ENCODE measurements around the gene CACUL1.
"Not testable (repeated sequence)": the region's sequence is repeated elsewhere in the genome, so short reads cannot be mapped to it uniquely, and the experiment has no call there.

Gene CACUL1

DNA sequence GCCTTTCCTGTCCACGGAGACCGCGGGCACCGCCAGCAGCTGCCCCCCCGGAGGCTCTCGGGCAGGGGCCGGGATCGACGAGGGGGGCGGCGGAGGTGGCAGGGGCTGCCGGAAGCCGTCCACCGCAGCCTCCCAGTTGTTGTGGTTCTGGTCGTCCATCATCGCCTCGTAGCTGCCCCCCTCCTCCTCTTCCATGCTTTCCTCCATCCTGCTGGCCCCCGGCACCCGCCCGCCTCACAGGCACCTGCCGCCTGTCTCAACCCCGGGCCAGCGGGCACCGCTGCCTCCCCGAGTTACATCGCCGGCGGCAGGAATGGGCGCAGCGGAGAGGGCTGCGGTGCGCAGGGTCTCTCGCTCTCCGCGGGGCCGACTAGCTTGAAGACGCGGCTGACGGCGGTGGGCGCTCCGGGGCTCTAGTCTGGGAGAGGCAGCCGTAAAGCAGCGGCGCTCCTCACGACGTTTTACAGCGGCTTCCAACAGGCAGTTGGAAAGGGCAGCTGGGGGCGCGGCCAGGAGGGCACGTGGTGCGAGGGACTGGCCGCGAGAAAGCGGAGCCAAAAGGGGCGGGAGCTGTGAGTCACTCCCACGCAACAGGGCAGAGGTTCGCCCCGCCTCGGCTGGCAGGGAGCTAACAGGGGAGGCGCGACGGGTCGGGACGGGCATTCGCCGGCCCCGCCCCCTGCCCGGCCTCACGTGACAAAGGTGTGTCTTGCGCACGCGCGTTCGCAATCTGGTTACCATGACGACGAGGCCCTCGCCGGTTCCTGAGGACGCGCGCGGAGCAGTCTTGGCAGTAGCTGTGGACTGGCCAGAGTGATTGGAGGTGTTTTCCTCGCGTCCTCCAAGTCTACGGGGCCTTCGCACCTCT lies at the start of gene CACUL1:
Gene CACUL1 (minus strand): TSS at position 415 of the 868 bp plus-strand sequence. CDS start 208 bp downstream, at position 207.
- H3K4me2 ChIP-seq: peak within 1 kb of the TSS; percentile 83 to 97 (median 94)
- peaks cover 0 to 8% (median 3%) of the 10 kb centered on the region in 11 experiments; a peak in 14 of 22 replicates for H3K9me3 ChIP-seq (replicated peaks in 1 of 11)
- peak within 1 kb of the TSS; percentile 90 to 99 (median 95) for H3K9ac ChIP-seq
- peak within 1 kb of the TSS; percentile 91 to 100 (median 96) for H3K4me3 ChIP-seq
- peaks cover 20 to 35% (median 27%) of the 10 kb centered on the region in 10 experiments for H3K4me1 ChIP-seq
- no peaks in the 10 kb centered on the region for H3K27me3 ChIP-seq
- H3K36me3 ChIP-seq: peaks cover 5 to 16% (median 9%) of the 10 kb centered on the region in 11 experiments; a peak in 18 of 22 replicates
- peak within 1 kb of the TSS; percentile 83 to 96 (median 93) for H3K27ac ChIP-seq
- H4K20me1 ChIP-seq: peaks cover 21 to 48% (median 42%) of the 10 kb centered on the region in 11 experiments; a peak in 21 of 22 replicates
- TF ChIP-seq Cebpa-rat (IDR thresholded peaks at IDR 0.05): no peak

DNA sequence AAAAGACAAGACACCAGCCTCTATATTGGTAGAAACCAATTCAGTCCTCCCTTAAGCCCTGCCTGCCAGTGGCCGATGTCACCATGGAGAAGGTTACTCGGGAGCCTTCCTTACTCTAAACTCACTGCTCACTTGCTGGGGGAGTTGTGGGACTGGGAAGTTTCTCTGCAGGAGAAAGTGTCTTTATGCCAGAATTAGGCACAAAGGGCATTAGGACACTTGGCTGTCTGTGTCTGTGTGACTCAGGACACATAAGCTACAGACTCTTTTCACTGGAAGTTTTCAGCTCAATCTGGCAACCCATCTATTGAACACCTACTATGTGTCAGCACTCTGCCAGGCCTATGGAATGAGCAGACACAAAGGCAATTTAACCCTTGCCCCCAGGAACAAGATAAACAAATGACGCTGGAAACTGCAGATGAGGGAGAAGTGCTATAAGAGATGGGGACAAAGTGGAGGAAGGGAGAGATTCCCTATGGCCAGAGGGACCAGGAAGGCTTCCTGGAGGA lies 49.5 kb upstream of the CACUL1 start:
- no peaks in the 10 kb centered on the region for H3K27me3 ChIP-seq

DNA sequence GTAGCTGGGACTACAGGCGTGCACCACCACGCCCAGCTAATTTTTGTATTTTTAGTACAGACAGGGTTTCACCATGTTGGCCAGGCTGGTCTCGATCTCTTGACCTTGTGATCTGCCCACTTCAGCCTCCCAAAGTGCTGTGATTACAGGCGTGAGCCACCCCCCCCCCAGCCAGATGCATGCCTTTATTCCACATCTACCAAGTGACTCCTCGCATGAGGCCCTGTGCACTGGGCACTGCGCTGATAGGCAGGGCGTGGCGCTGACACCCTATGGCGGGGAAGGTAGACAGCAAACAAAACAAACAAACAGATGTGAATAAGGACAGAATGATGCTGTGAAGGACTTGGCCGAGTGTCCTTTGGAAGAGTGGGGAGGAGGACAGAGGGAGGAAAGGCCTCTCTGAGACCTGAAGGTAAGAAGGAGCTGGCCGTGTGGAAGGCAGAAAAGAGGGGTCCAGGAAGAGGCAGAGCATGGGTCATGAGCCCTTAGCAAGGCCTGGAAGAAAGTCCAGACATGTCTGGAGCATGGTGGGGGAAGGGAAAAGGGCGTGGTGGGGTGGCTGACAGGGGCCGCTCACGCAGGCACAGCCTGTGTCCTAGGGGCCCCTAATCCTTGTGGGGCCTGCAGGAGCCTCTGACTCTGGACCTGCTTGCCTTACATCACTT lies 47.5 kb upstream of the CACUL1 start:
- no peaks in the 10 kb centered on the region for H3K27me3 ChIP-seq
- no peak overlapping the region for H3K4me3 ChIP-seq
- no peak for TF ChIP-seq Cebpa-rat (IDR thresholded peaks at IDR 0.05)
- H3K4me2 ChIP-seq: no peak overlapping the region
- no peaks in the 10 kb centered on the region for H3K9me3 ChIP-seq (replicated peaks in 1 of 11)
- no peak overlapping the region for H3K27ac ChIP-seq
- H3K4me1 ChIP-seq: no peaks in the 10 kb centered on the region
- no peak overlapping the region for H3K9ac ChIP-seq
- no peaks in the 10 kb centered on the region for H3K36me3 ChIP-seq
- no peaks in the 10 kb centered on the region for H4K20me1 ChIP-seq

More for the DNA sequence above, 49.5 kb upstream of the CACUL1 start:
- Histone ChIP-seq H3K9me3 (replicated peaks in 1 of 11) (no peaks in the 10 kb centered on the region), H3K36me3 (no peaks in the 10 kb centered on the region), H3K27ac (no peak overlapping the region), H4K20me1 (no peaks in the 10 kb centered on the region), H3K9ac (no peak overlapping the region), H3K4me1 (peaks cover 0 to 4% (median 2%) of the 10 kb centered on the region in 10 experiments; a peak in 9 of 20 replicates), H3K4me2 (no peak overlapping the region), H3K4me3 (no peak overlapping the region)
- no peak for TF ChIP-seq Cebpa-rat (IDR thresholded peaks at IDR 0.05)

DNA sequence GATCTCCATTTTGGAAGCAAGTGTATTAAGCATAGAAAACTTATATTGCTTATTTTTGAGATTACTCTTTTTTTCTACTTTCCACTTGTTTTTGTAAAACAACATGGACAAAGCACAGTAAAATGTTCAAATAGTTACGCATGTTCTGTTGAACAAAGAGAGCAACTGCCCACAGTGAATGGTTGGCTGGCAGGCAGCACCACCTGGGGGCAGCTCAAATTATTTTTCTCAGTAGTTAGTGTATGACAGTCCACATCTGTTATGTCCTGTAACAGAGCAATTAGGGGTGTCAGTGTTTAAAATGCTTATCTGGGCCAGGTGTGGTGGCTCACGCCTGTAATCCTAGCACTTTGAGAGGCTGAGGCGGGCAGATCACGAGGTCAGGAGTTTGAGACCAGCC lies 46.1 kb upstream of the CACUL1 start:
- Histone ChIP-seq H3K9me3 (replicated peaks in 1 of 11) (peaks cover 0 to 7% (median 0%) of the 10 kb centered on the region in 11 experiments; a peak in 3 of 22 replicates), H3K9ac (no peak overlapping the region), H3K4me1 (no peaks in the 10 kb centered on the region), H3K4me3 (no peak overlapping the region), H3K4me2 (no peak overlapping the region), H3K27me3 (no peaks in the 10 kb centered on the region), H3K36me3 (no peaks in the 10 kb centered on the region), H3K27ac (no peak overlapping the region), H4K20me1 (no peaks in the 10 kb centered on the region)
- TF ChIP-seq Cebpa-rat (IDR thresholded peaks at IDR 0.05): no peak

DNA sequence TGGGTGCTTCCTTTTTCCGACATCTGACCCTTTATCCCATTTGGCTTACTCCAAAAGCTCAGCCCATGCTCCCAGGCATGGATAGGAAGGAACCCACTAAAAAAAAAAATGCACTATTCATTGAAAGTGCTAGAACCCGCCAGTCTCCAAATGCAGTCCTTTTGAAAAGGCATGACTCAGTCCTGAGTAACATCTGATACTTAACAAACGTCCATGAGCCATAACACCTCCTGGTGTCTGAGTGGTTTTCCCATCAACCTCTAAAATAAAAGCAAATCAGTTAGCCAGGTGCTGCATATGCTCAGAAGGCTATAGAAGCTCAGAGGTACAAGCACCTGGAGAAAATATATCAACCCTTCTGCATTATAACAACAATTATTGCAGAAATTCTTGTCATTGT lies 45.0 kb upstream of the CACUL1 start:
- no peak for TF ChIP-seq Cebpa-rat (IDR thresholded peaks at IDR 0.05)
- no peak overlapping the region for H3K4me3 ChIP-seq

DNA sequence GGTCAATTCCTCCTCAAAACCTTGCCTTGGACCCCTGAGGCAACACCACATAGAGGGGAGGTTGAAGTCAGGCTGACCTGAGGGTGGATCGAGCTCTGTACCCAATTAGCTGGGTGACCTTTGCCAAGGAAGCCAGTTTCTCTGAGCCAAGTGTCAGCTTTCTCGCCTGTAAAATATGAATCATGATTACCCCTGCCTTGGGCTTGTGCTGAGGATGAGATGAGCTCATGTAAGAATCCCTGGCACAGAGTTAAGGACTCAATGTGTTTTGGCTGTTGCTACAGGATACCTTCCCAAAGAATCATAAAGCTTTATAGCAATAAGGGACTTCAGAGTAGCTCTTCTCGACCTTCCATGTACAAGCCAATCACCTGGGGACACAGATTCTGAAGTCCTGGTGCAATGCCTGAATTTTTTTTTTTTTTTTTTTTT lies 43.5 kb upstream of the CACUL1 start:
- H3K27ac ChIP-seq: no peak overlapping the region
- no peaks in the 10 kb centered on the region for H3K36me3 ChIP-seq
- H3K4me1 ChIP-seq: peaks cover 0 to 11% (median 2%) of the 10 kb centered on the region in 10 experiments; a peak in 7 of 20 replicates
- H3K4me3 ChIP-seq: no peak overlapping the region
- no peak overlapping the region for H3K4me2 ChIP-seq
- H4K20me1 ChIP-seq: no peaks in the 10 kb centered on the region
- peaks cover 7 to 19% (median 10%) of the 10 kb centered on the region in 11 experiments; a peak in 15 of 22 replicates for H3K9me3 ChIP-seq (replicated peaks in 1 of 11)
- H3K9ac ChIP-seq: no peak overlapping the region
- H3K27me3 ChIP-seq: no peaks in the 10 kb centered on the region
- no peak for TF ChIP-seq Cebpa-rat (IDR thresholded peaks at IDR 0.05)

More for the DNA sequence above, 45.0 kb upstream of the CACUL1 start:
- Histone ChIP-seq H3K9me3 (replicated peaks in 1 of 11) (peaks cover 3 to 11% (median 4%) of the 10 kb centered on the region in 11 experiments; a peak in 13 of 22 replicates), H3K27ac (no peak overlapping the region), H3K4me1 (no peaks in the 10 kb centered on the region), H3K9ac (no peak overlapping the region), H3K27me3 (no peaks in the 10 kb centered on the region), H3K36me3 (no peaks in the 10 kb centered on the region), H3K4me2 (no peak overlapping the region), H4K20me1 (no peaks in the 10 kb centered on the region)

DNA sequence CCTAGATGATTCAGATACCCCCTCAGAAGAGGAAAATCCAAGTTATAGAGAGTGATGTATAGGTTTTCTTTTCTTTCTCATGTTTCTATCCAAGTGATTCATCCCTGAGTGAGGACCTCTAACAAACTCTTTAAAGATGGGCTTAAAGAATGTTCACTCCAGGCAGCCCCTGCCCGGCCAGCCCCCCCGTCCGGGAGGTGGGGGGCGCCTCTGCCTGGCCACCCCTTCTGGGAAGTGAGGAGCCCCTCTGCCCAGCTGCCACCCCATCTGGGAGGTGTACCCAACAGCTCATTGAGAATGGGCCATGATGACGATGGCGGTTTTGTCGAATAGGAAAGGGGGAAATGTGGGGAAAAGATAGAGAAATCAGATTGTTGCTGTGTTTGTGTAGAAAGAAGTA lies 40.2 kb upstream of the CACUL1 start:
- not testable (repeated sequence) for H3K27ac ChIP-seq, H3K9ac ChIP-seq, H3K4me3 ChIP-seq, H3K36me3 ChIP-seq, H4K20me1 ChIP-seq, H3K4me2 ChIP-seq, H3K27me3 ChIP-seq
- H3K9me3 ChIP-seq (replicated peaks in 1 of 11): peaks cover 7 to 19% (median 10%) of the 10 kb centered on the region in 11 experiments; a peak in 15 of 22 replicates
- H3K4me1 ChIP-seq: peaks cover 0 to 40% (median 11%) of the 10 kb centered on the region in 10 experiments; a peak in 15 of 20 replicates

DNA sequence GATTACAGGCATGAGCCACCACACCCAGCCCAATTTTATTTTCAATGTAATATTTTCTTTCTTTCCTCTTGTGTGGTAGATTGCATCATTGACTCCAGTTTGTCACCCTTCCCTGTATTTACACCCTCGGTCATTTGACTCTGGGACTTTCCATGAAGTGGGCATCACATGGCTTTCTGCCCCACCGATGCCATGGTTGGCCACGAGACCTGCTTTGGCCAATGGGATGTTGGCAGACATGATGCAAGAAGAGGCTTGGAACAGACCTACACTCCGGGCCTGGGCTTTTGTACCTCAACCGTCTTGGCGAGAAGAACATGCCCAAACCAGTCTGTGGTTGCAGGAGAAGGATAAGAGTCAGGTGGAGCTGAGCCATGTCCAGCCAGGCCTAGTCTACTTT lies 38.8 kb upstream of the CACUL1 start:
- H3K9me3 ChIP-seq (replicated peaks in 1 of 11): peaks cover 7 to 19% (median 13%) of the 10 kb centered on the region in 11 experiments; a peak in 17 of 22 replicates
- peak overlapping the region in 4 of 11 experiments; percentile 34 to 67 (median 45); a peak in 7 of 22 replicates for H3K4me2 ChIP-seq
- H4K20me1 ChIP-seq: no peaks in the 10 kb centered on the region
- H3K9ac ChIP-seq: peak overlapping the region in 2 of 11 experiments; percentile 66 to 76; a peak in 2 of 22 replicates
- no peak overlapping the region for H3K4me3 ChIP-seq
- peak overlapping the region in 6 of 11 experiments; percentile 67 to 86 (median 80); a peak in 9 of 22 replicates for H3K27ac ChIP-seq
- no peaks in the 10 kb centered on the region for H3K36me3 ChIP-seq
- peaks cover 0 to 55% (median 11%) of the 10 kb centered on the region in 10 experiments; a peak in 15 of 20 replicates for H3K4me1 ChIP-seq
- peak in 1 of 11 experiments; percentile 21; a peak in 1 of 22 replicates for TF ChIP-seq Cebpa-rat (IDR thresholded peaks at IDR 0.05)
- no peaks in the 10 kb centered on the region for H3K27me3 ChIP-seq

Data from BLaER1 treated with 17β-estradiol and CSF1 and Interleukin-3, amounts not matched to agents 10 nM and 100 nM (cell line).